NCI-H524 treated with DMSO at 0.1 percent for 48 hours (cell line): ENCODE measurements around the gene ANLN.
A peak's percentile ranks its signal among the peaks of the same experiment; 100 is the strongest.
"Not testable (repeated sequence)": the region's sequence is repeated elsewhere in the genome, so short reads cannot be mapped to it uniquely, and the experiment has no call there.

Experiments
- DNase-seq: peaks from one replicate; lab custom pipeline; 2025; lab: John Stamatoyannopoulos, UW

ANLN gene

DNA sequence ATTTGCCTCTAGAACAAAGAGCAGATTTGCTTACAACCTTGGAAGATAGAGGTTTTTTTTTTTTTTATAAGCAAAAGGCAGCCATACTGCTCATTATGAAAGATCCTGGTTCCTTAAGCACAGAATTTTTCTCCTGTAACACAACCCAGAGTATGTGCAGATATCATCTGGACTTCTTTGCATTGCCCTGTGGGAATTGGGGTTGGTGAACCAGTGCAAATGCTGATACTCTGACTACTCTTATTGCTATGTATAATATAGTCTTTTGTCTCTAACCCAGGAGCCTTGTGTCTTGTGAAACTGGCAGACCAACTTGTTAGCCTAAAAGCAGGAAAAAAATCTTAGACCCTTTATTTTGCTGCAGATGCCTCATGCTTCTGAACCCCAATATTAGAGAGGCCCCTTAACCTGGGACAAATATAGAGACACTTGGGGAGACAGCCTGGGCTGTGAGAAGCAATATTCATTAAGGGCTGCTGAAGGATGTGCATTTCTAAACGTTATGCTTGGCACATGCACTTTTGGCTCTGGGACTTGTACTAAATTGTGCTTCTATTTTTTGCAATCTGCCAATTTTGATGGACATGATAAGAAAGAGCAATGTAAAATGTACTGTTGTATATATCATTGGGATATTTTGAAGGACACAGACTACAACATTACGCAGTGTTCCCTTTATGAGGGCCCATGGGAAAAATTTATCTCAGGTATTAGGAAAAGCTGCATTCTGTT lies 78.9 kb downstream of the ANLN start:
- no peak for DNase-seq

DNA sequence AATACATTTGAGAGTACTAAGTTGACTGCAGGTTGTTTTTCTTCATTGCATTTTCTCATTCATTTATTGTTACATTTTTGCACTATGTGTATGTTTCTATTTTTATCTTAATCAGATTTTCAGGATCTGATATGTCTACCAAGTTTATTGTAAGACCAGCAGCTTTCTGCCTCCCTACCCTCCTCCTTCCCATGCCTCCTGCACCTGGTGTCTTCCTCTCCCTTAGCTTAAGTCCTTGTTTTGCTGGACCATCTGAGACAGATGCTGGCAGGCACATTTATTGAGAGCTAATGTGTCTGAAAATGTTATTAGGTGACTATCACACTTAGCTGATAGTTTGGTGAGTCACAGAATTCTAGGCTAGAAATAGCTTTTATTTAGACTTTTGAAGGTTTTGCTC lies 79.6 kb downstream of the ANLN start:
- no peak for DNase-seq

DNA sequence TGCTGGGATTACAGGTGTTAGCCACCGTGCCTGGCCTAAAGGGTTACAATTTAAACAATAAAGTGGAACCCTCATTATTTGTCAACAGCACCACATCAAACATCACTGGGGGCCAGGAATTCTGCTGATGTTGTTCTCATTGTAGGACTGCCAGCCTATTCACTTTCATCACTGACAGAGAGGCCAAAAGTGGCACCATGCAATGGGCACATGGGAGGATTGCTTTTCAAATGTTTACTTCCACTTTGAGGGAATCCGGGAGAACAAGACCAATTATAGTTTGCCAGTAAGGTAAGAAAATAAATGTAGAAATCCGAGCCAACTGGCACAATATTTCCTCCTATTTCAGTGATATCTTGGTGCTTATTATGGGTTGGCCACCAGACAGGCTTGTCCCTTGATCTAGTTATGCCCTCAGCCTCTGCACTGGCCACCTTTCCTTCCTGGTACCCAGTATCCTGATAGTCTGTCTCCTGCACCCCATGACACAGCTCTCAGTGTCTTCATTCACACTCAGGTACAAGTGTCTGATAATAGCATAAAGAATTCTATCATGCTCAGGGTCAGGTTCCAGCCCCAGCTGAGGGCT lies 82.6 kb downstream of the ANLN start:
- no peak for DNase-seq

DNA sequence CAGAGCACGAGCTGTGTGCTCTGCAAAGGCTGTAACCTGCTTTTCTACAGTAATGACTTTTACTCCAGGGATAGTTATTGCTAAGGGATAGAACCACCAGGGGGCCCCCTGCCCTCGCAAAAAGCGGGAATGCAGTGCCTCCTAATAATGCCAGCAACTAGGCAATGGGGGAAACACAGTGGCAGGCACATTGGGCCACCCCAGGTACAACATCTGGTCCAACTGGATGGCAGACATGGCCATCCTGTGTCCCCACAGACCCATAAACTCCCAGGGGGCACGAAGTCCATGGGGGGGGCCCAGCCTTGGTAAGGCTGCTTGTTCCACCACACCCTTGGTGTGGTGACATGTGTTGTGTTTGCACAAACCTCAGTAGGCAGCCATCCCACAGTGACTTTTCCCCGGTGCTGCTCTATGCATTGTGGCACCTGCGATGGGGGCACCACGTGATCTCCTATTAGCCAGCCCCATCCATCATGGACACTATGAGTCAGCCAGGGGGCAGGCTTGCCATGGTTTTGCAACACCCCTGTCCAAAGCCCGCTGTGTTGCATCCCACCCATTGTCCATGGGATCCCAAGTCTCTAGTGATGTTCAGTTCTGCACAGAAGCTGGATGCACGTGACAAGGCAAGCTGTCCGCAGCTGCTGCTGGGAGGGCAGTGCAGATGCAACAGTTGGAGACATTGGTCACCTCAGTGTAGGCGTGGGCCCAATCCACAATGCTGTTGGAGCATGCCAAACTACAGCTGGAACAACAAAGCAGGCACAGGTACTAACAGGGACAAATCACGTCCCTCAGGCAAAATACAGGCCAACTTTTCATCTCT lies 84.0 kb downstream of the ANLN start:
- no peak for DNase-seq

DNA sequence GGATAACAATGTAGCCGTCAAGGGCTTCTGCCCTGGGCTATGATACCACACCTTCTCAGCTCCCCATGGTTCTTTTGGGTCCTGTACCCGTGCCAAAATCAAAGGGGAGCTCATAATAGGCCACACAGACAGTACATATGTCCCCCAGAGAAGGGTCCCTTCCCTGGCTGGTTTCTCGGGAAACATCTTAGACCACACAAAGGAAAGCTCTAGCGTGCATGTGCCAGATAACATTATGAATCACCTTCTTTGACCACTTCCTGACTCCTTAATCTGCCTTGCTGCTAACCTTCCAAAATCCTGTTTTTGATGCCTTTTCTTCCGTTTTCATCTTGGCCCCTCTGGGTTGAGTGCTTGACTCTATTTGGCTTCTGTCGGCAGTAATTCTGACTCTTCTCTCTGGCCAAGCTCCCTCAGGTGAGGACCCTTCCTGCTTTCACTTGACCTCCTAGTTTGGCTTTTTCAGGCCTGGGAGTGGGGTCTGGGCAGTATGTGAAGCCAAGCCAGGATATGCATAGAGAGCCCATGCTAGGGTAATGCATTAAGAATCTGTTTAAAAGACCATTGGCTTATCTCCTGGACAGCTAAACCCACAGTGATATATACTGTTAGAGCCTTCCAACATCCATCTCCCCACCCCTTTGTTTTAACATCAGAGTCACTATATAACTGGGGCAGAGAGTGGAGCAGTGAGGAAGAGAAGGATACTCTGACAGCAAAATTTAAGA lies 84.8 kb downstream of the ANLN start:
- DNase-seq: no peak

DNA sequence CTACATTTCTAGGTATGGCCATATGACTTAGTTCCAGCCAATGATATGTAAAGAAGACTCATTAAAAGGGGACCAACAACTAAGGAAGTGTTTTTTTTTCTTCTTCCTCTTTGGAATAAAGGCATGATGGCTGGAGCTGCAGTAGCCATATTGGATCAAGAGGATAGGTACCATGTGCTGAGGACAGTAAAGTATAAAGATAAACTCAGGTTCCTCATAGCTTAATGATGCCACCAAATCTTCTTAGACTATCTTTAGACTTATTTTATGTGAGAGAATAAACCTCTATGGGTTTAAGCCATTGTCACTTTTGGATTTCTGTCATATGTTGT lies 85.3 kb downstream of the ANLN start:
- no peak for DNase-seq

DNA sequence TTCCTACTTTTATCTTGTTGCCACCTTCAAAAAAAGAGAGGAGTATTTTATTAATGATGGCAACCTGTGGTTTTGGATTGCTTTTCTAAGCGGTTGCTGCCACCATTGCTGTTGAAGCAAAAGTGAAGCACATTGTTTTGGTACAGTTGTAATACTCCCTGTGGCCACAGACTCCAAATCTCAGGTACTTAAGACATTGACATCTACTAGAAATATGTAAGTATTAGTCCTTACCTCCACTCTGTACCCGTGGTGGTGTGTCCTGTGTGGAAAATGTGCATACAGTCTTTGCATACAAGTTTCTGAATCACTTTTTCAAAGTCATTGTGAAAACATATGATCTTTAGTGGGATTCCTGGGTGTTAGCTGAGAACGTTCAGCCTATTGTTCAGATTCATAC lies 85.7 kb downstream of the ANLN start:
- DNase-seq: no peak

DNA sequence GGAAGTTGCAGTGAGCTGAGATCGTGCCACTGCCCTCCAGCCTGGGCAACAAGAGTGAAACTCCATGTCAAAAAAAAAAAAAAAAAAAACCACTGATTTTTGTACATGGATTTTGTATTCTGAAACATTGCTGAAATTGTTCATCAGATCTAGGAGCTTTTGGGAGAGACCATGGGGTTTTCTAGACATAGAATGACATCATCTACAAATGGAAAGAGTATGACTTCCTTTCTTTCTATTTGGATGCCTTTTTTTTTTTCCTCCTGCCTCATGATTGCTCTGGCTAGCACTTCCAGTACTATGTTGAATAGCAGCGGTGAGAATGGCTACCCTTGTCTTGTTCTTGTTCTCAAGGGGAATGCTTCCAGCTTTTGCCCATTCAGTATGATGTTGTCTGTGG lies 89.1 kb downstream of the ANLN start:
- DNase-seq: no peak

DNA sequence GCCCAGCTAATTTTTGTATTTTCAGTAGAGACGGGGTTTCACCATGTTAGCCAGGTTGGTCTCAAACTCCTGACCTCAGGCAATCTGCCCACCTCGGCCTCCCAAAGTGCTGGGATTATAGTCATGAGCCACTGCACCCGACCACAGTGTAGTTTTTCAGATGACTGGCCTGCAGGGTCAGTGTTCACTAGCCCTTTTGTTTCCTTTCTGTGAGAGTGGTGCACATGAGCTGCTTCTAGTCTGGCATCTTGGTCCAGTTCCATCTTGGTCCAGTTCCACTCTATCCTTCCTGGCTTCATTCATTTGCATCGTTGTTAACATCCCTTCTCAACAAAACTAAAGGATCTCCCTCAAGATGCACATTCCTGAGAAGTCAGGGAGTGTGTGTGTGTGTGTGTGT lies 94.2 kb downstream of the ANLN start:
- DNase-seq: not testable (repeated sequence)

DNA sequence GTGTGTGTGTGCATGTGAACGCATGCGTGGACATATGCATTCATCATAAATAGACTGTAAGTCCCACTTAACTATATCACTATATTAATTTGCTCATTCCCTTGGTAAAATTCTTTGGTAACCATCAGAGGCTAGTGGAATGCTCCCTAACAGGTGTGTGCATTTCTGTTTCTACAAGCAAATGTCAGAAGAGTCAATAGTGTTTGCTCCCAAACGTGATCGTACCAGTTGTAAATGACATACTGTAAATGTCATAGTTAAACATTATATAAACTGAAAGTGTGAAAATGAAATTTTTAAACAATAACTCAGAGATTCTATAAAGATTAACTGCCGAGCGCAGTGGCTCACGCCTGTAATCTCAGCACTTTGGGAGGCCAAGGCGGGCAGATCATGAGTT lies 94.6 kb downstream of the ANLN start:
- no peak for DNase-seq

DNA sequence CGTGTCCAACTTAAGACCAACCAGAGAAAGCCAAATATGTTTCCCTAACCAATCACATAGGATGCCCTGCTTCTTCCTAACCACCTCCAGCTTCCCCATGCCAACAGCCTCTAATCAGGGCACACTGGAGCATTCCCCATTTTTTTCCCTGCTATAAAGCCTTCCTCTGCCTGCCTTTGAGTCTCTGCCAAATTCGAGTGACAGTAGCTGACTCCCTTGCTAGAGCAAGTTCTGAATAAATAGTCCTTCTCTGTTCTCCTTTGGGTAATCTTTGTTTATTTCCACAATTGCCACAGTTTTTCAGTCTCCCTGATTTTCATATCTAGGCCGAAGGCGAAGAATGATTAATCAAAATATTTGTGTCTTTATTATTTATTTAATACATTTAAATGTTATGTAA lies 96.7 kb downstream of the ANLN start:
- no peak for DNase-seq

DNA sequence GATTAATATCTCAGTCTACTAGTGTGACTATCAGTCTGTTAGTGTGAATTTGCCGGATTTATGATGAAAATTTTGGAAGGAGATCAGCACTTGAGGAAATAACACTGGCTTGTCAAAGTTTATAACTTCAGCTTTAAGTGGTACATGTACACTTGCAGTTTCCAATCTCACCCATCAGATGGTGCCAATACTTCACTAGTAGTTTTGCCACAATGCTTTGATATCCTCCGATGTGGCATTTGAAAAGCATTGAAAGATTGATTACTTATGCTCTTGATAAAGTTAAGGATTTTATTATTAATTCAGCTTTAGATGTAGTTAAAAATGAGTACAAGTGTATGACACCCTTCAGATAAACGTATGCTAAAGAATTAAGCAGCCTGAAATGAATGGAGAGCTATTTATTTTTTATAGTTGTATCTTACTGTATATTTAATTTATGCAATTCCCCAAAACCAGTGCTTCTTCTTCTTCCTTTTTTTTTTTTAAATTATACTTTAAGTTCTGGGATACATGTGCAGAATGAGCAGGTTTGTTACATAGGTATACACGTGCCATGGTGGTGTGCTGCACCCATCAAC lies 98.2 kb downstream of the ANLN start:
- peak; percentile 17 for DNase-seq

DNA sequence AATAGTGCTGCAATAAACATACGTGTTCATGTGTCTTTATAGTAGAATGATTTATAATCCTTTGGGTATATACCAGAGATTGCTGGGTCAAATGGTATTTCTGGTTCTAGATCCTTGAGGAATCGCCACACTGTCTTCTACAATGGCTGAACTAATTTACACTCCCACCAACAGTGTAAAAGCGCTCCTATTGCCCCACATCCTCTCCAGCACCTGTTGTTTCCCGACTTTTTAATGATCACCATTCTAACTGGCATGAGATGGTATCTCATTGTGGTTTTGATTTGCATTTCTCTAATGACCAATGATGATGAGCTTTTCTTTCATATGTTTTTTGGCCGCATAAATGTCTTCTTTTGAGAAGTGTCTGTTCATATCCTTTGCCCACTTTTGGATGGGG lies 99.0 kb downstream of the ANLN start:
- not testable (repeated sequence) for DNase-seq

DNA sequence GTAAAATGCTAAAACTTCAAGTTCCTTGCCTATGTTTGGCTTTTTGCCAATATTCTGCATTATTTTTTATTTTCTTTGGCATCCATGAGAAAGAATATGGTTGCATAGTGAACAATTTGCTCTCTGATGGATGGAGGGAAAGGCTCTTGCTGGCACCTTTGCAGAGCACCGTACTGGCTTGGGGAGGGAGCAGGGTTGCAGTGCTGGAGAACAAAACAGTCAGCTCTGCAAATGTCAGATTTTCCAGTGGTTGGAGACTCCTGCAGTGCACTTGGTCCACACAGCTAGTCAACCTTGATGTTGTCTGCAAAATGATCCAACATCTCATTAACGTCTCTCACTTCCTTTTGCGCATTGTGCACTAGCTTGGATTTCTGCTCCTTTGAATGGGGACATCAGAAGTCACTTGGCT lies 100.8 kb downstream of the ANLN start:
- no peak for DNase-seq

DNA sequence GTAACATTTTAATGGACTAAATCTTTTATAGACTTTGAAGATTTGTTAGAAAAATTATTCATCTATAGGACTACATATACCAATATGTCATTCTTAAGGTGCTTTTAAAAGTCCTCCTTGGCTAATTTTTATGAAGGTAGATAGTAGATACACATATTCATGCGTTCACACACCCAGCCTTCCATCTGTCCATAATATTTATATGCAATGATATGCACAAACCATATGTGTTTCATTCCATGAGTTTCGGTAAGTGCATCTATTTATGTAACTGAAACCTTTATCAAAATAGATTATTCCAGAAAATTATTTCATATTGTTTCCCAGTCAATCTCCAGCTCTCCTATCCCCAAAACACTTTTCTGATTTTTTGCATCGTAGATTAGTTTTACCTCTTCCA lies 101.7 kb downstream of the ANLN start:
- DNase-seq: no peak

DNA sequence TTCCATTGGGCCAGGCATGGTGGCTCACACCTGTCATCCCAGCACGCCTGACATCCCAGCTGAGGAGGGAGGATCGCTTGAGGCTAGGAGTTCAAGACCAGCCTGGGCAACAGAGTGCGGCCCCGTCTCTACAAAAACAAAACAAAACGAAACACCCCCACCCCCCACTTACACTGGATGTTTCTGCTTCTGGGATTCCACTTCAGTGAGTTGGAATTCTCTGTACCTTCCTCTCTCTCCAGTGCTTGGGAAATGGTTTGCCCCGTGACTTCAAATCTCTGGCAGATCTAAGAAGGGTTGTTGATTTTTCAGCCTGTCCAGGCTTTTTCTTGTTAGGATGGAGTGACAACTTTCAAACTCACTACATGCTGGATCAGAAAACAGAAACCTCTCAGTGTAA lies 106.9 kb downstream of the ANLN start:
- no peak for DNase-seq

DNA sequence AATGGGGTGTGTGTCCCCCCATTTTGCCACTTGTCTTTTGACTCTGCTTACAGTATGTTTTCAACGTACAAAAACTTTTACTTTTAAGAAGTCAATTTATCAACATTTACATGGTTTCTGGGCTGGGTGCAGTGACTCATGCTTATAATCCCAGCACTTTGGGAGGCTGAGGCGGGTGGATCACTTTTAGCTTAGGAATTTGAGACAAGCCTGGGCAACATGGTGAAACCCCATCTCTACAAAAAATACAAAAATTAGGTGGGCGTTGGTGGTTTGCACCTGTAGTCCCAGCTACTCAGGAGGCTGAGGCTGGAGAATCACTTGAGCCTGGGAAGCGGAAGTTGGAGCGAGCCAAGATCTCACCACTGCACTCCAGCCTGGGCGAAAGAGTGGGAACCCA lies 107.5 kb downstream of the ANLN start:
- not testable (repeated sequence) for DNase-seq

DNA sequence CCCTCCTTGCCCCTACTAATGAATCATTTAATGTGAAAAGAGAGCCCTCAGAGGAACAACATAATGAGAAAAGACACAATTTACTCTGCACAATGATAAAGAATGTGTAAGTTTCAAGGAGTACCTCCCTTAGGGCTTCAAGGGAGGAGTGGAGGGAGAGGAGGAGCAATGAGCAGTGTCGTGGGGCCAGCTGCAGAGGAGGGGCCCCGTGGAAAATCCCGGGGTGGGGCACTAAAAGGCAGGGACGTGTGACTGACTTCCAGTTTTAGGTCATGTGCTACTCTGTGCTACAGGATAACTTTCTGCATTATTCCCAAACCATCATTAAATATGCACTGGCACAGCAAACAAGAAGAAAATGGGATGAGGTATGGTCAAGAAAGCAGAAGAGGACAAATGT lies 108.1 kb downstream of the ANLN start:
- no peak for DNase-seq
